H1 (cell line): ENCODE results near the gene ZSCAN25. TPM values are rescaled to one million over a fixed set of nuclear protein-coding genes. Genes with fewer than 3 reads are reported as not detected.

Experiments
- CTCF ChIA-PET: fragments of 300-600 bp; sonication (Branson Sonifier 250); formaldehyde crosslinking; loops from one replicate; lab custom pipeline; 2021; ENCODE audit not compliant: partially characterized antibody; lab: Charles Lee
- POLR2A ChIA-PET: fragments of 300-600 bp; sonication (Branson Sonifier 250); formaldehyde crosslinking; loops from one replicate; lab custom pipeline; 2021; ENCODE audit warnings: inconsistent platforms; ENCODE audit not compliant: partially characterized antibody; lab: Charles Lee
- DNase-seq, 2 experiments: peaks; one replicate each; pipeline versions ENCODE4 v3.0.0 to v3.0.0-alpha.2; 2010 to 2022; ENCODE audit warnings: low spot score in 2 of 2, low read depth in 1 of 2, mixed read lengths in 1 of 2
- FAIRE-seq: peaks from 2 replicates; lab custom pipeline; 2011; peaks lifted over from hg19 to GRCh38; lab: Jason Lieb, UNC
- H2AFZ ChIP-seq: 2 replicates; pipeline ENCODE4 v1.8.1; 2012; ENCODE audit warnings: low read length, inconsistent platforms
- H2AK5ac ChIP-seq: 2 replicates; pipeline ENCODE4 v1.6.1; 2013; ENCODE audit warnings: low read depth, low read length
- H2BK120ac ChIP-seq: replicated peaks from 2 replicates; pipeline ENCODE3; 2013; ENCODE audit warnings: low read depth, low read length, inconsistent platforms
- H2BK12ac ChIP-seq: 2 replicates; pipeline ENCODE4 v1.6.1; 2013; ENCODE audit warnings: low read depth, low read length
- H2BK15ac ChIP-seq: 2 replicates; pipeline ENCODE4 v1.6.1; 2013; ENCODE audit warnings: low read length
- H2BK20ac ChIP-seq: 2 replicates; pipeline ENCODE4 v1.6.1; 2013; ENCODE audit warnings: low read length
- H2BK5ac ChIP-seq: 2 replicates; pipeline ENCODE4 v1.6.1; 2013; ENCODE audit warnings: low read depth, low read length
- H3K14ac ChIP-seq: 2 replicates; pipeline ENCODE4 v1.6.1; 2013; ENCODE audit warnings: inconsistent platforms; ENCODE audit not compliant: insufficient read length
- H3K18ac ChIP-seq: 2 replicates; pipeline ENCODE4 v1.6.1; 2013; ENCODE audit warnings: low read length; ENCODE audit errors: extremely low read depth
- H3K23ac ChIP-seq: 2 replicates; pipeline ENCODE4 v1.6.1; 2013; ENCODE audit warnings: inconsistent platforms; ENCODE audit not compliant: insufficient read length
- H3K23me2 ChIP-seq: 2 replicates; pipeline ENCODE4 v1.6.1; 2013; ENCODE audit warnings: low read depth, low read length
- H3K27ac ChIP-seq: 2 replicates; pipeline ENCODE4 v1.6.1; 2011; ENCODE audit warnings: low read depth, low read length, inconsistent platforms
- H3K27me3 ChIP-seq, 4 experiments: replicated peaks in 1 of 4; 1 replicate in 1 of 4; 2 replicates in 3 of 4; pipeline versions ENCODE4 v1.6.1 to v1.8.1; 2011 to 2013; ENCODE audit warnings: low read length in 3 of 4, mild to moderate bottlenecking in 3 of 4, inconsistent platforms in 2 of 4, mixed read lengths in 2 of 4, moderate library complexity in 1 of 4; ENCODE audit not compliant: control insufficient read depth in 3 of 4, insufficient read depth in 3 of 4; ENCODE audit errors: extremely low read depth in 1 of 4
- H3K36me3 ChIP-seq, 4 experiments: 2 replicates each; pipeline versions ENCODE4 v1.6.1 to v1.8.1; 2011 to 2013; ENCODE audit warnings: mild to moderate bottlenecking in 4 of 4, low read length in 3 of 4, moderate library complexity in 2 of 4, control low read depth in 1 of 4, inconsistent platforms in 1 of 4; ENCODE audit not compliant: insufficient read depth in 4 of 4, control insufficient read depth in 2 of 4
- H3K4ac ChIP-seq: replicated peaks from 2 replicates; pipeline ENCODE3; 2013; ENCODE audit warnings: low read length, low read depth, mixed read lengths, inconsistent platforms; ENCODE audit not compliant: insufficient read length
- H3K4me1 ChIP-seq, 4 experiments: replicated peaks in 1 of 4; 1 replicate in 1 of 4; 2 replicates in 3 of 4; pipeline versions ENCODE4 v1.6.1 to v1.8.1; 2011 to 2013; ENCODE audit warnings: low read length in 3 of 4, inconsistent platforms in 2 of 4, mixed read lengths in 1 of 4; ENCODE audit not compliant: insufficient read depth in 4 of 4, control insufficient read depth in 3 of 4
- H3K4me2 ChIP-seq, 2 experiments: 2 replicates each; pipeline versions ENCODE4 v1.6.1 to v1.8.1; 2011 to 2013; ENCODE audit warnings: low read depth in 2 of 2, low read length in 2 of 2, control low read depth in 1 of 2, inconsistent platforms in 1 of 2, mild to moderate bottlenecking in 1 of 2; ENCODE audit not compliant: insufficient read depth in 1 of 2
- H3K4me3 ChIP-seq, 4 experiments: fragments of 200-600, 300-600 bp in 1 of 4; sonication (generic), shearing (Covaris generic), sonication (Bioruptor Twin) in 1 of 4; 2 replicates each; pipeline versions ENCODE4 v1.5.1 to v1.8.1; 2011 to 2016; ENCODE audit warnings: low read length in 4 of 4, low read depth in 3 of 4, control low read depth in 2 of 4, inconsistent platforms in 2 of 4, mild to moderate bottlenecking in 2 of 4, mixed read lengths in 1 of 4, moderate library complexity in 1 of 4; ENCODE audit not compliant: insufficient read depth in 2 of 4; ENCODE audit errors: extremely low read depth in 1 of 4
- H3K56ac ChIP-seq: replicated peaks from 2 replicates; pipeline ENCODE3; 2013; ENCODE audit warnings: low read depth, mild to moderate bottlenecking, mixed read lengths, low read length, inconsistent platforms; ENCODE audit not compliant: insufficient read length
- H3K79me1 ChIP-seq: 2 replicates; pipeline ENCODE4 v1.6.1; 2013; ENCODE audit warnings: low read depth, low read length, control low read depth
- H3K79me2 ChIP-seq, 2 experiments: 2 replicates each; pipeline versions ENCODE4 v1.6.1 to v1.8.1; 2012 to 2013; ENCODE audit warnings: low read length in 2 of 2, mild to moderate bottlenecking in 2 of 2, inconsistent platforms in 1 of 2; ENCODE audit not compliant: insufficient read depth in 2 of 2, control insufficient read depth in 1 of 2
- H3K9ac ChIP-seq, 4 experiments: replicated peaks in 1 of 4; 1 replicate in 1 of 4; 2 replicates in 3 of 4; pipeline versions ENCODE4 v1.6.1 to v1.8.1; 2011 to 2013; ENCODE audit warnings: low read depth in 3 of 4, low read length in 3 of 4, control low read depth in 2 of 4, mild to moderate bottlenecking in 2 of 4, moderate library complexity in 2 of 4, inconsistent platforms in 1 of 4; ENCODE audit errors: extremely low read depth in 1 of 4
- H3K9me3 ChIP-seq, 2 experiments: 2 replicates each; pipeline versions ENCODE4 v1.6.1 to v1.8.1; 2012 to 2013; ENCODE audit warnings: mild to moderate bottlenecking in 2 of 2, moderate library complexity in 2 of 2, control low read depth in 1 of 2, inconsistent platforms in 1 of 2, low read depth in 1 of 2, low read length in 1 of 2, mixed read lengths in 1 of 2; ENCODE audit not compliant: insufficient read depth in 2 of 2
- H4K20me1 ChIP-seq, 2 experiments: replicated peaks in 1 of 2; 2 replicates each; pipeline versions ENCODE3 to v1.8.1; 2011 to 2013; ENCODE audit warnings: inconsistent platforms in 2 of 2, low read length in 2 of 2, mild to moderate bottlenecking in 1 of 2; ENCODE audit not compliant: insufficient read depth in 2 of 2, control insufficient read depth in 1 of 2
- H4K5ac ChIP-seq: 2 replicates; pipeline ENCODE4 v1.6.1; 2013; ENCODE audit warnings: low read length, low read depth, mixed read lengths, inconsistent platforms; ENCODE audit not compliant: insufficient read length
- H4K8ac ChIP-seq: 2 replicates; pipeline ENCODE4 v1.8.0; 2013; ENCODE audit warnings: mild to moderate bottlenecking, moderate library complexity, low read length, inconsistent platforms; ENCODE audit not compliant: insufficient read depth; ENCODE audit errors: extremely low read depth
- H4K91ac ChIP-seq: replicated peaks from 2 replicates; pipeline ENCODE3; 2013; ENCODE audit warnings: low read length, mixed read lengths, inconsistent platforms; ENCODE audit not compliant: insufficient read length
- ATF2 ChIP-seq: IDR thresholded peaks from 2 replicates; pipeline ENCODE4 v1.6.1; 2012; ENCODE audit warnings: low read length, inconsistent platforms
- BACH1 ChIP-seq: IDR thresholded peaks from 2 replicates; pipeline ENCODE4 v1.6.1; 2012; ENCODE audit warnings: low read length, improper control_type of control experiment
- HDAC6 ChIP-seq: IDR thresholded peaks from one replicate; pipeline ENCODE4 v1.7.1; 2012; ENCODE audit warnings: low read depth, mild to moderate bottlenecking, inconsistent platforms, low read length, moderate library complexity
- WGBS, 2 experiments: shearing (Covaris generic) in 1 of 2; methylation state at CpG; one replicate each; pipeline versions ENCODE4 v1.1.6 to v1.1.7; 2013 to 2015; ENCODE audit warnings: low lambda C conversion rate in 2 of 2, mixed read lengths in 2 of 2, inconsistent platforms in 1 of 2, low coverage in 1 of 2, missing lambda C conversion rate in 1 of 2; ENCODE audit not compliant: insufficient replicate concordance in 2 of 2, insufficient coverage in 1 of 2, insufficient read length in 1 of 2; ENCODE audit errors: extremely low coverage in 1 of 2, missing lambda C conversion rate in 1 of 2; 5-methylcytosine and 5-hydroxymethylcytosine counted together
- polyA plus RNA-seq, 7 experiments: library from polyadenylated mRNA; depleted of rRNA in 3 of 7; stranded (reverse) in 5 of 7; unstranded in 2 of 7; fragments of >200 nt in 5 of 7; fragments of 200-250 nt in 2 of 7; gene quantifications; 1 replicate in 5 of 7; 2 replicates in 1 of 7; 4 replicates in 1 of 7; pipeline versions ENCODE4 v1.2.1 to v1.2.3, GENCODE V29; 2011 to 2013; ENCODE audit warnings: missing spikeins in 2 of 7, mixed read lengths in 2 of 7
- total RNA-seq: library from RNA; stranded (reverse); fragmentation: NEBNext Ultra II Directional; extraction: Animal tissue kit (Norgen Biotek cat#: 25700); gene quantifications from 2 replicates; pipeline ENCODE4 v1.2.1, GENCODE V29; 2021
- TF ChIP-seq, protein P1 (sequence below): IDR thresholded peaks from 2 replicates; pipeline ENCODE4 v1.6.1; 2011; ENCODE audit warnings: low read length, improper control_type of control experiment

The ZSCAN25 gene
- total and polyA plus RNA-seq, 2 of the 8 experiments (the other 6 are each of a cell fraction or from before 2014, with no cell fraction given), result 10.1 to 18.6 TPM

GRCh38 chr7:99571768-99572167 is 45.0 kb upstream of the ZSCAN25 start:
- no peak overlapping the region for H3K14ac ChIP-seq
- H3K9ac ChIP-seq, result no peak overlapping the region
- H3K4me2 ChIP-seq, result no peak overlapping the region
- H2BK20ac ChIP-seq, result no peak overlapping the region
- H3K4me1 ChIP-seq, result peaks cover 0 to 6% (median 2%) of the 10 kb centered on the region in 4 experiments; a peak in 1 of 7 replicates
- DNase-seq (no peak), FAIRE-seq (no peak)
- no peaks in the 10 kb centered on the region for H3K27me3 ChIP-seq
- H3K79me2 ChIP-seq, result peaks cover 0 to 4% of the 10 kb centered on the region in 2 experiments; a peak in 1 of 4 replicates
- no peak overlapping the region for H2BK5ac ChIP-seq
- WGBS, 2 experiments, result 88% methylated on average over 3 of the region's 3 CpGs; no CpG with 5 or more reads in 1 of the 2 experiments
- H2AK5ac ChIP-seq, result no peak overlapping the region
- no peaks in the 10 kb centered on the region for H3K79me1 ChIP-seq
- H2BK12ac ChIP-seq, result no peak overlapping the region
- H2BK120ac ChIP-seq, result no peak overlapping the region
- no peak overlapping the region for H4K8ac ChIP-seq
- peaks cover 2 to 39% (median 20%) of the 10 kb centered on the region in 4 experiments; a peak in 7 of 8 replicates for H3K36me3 ChIP-seq
- H2AFZ ChIP-seq, result no peak overlapping the region
- CTCF ChIA-PET, result interaction anchor here (1.2 to 1.6 kb wide), 2 partner anchors 9 to 32 kb away, joined by 3 read pairs; no protein-coding TSS in a partner anchor
- H4K5ac ChIP-seq, result no peak overlapping the region
- H3K9me3 ChIP-seq, result no peaks in the 10 kb centered on the region
- no peak overlapping the region for H3K27ac ChIP-seq
- no peak overlapping the region for H3K4me3 ChIP-seq
- peaks cover 0 to 2% of the 10 kb centered on the region in 2 experiments for H4K20me1 ChIP-seq
- H3K23ac ChIP-seq, result no peak overlapping the region
- no peak overlapping the region for H3K4ac ChIP-seq
- H3K18ac ChIP-seq, result no peak overlapping the region
- no peak overlapping the region for H3K56ac ChIP-seq
- POLR2A ChIA-PET, result interaction anchor here (0.7 to 2.9 kb wide), 4 partner anchors 13 to 196 kb away, joined by 3 to 20 read pairs (median 8); partner anchors contain the start of genes ZNF655 and ZSCAN25
- TF ChIP-seq, protein P1, sequence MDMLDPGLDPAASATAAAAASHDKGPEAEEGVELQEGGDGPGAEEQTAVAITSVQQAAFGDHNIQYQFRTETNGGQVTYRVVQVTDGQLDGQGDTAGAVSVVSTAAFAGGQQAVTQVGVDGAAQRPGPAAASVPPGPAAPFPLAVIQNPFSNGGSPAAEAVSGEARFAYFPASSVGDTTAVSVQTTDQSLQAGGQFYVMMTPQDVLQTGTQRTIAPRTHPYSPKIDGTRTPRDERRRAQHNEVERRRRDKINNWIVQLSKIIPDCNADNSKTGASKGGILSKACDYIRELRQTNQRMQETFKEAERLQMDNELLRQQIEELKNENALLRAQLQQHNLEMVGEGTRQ, result no peak
- TF ChIP-seq HDAC6 (no peak), BACH1 (no peak), ATF2 (no peak)
- H3K23me2 ChIP-seq, result no peaks in the 10 kb centered on the region
- no peak overlapping the region for H2BK15ac ChIP-seq
- no peak overlapping the region for H4K91ac ChIP-seq
